Neutrophil (primary cell): Measurements from ENCODE around the gene RADIL.

Experiments used
- H3K27ac ChIP-seq: fragments of 200-600 bp; sonication (generic); 2 replicates; pipeline ENCODE4 v1.5.1; 2016; ENCODE audit warnings: mild to moderate bottlenecking, moderate library complexity
- H3K27me3 ChIP-seq: fragments of 200-600 bp; sonication (generic); 2 replicates; pipeline ENCODE4 v1.6.0; 2016; ENCODE audit warnings: mild to moderate bottlenecking
- H3K36me3 ChIP-seq: fragments of 200-600 bp; sonication (generic); 2 replicates; pipeline ENCODE4 v1.5.1; 2017
- H3K4me1 ChIP-seq, 2 experiments: fragments of 200-600 bp in 1 of 2; sonication (generic) in 1 of 2; 1 replicate in 1 of 2; 2 replicates in 1 of 2; pipeline versions ENCODE4 v1.5.1 to v1.6.1; 2013 to 2016; ENCODE audit warnings: low read depth in 1 of 2, low read length in 1 of 2, mild to moderate bottlenecking in 1 of 2, moderate library complexity in 1 of 2; ENCODE audit not compliant: control insufficient read depth in 1 of 2, insufficient read depth in 1 of 2
- H3K4me3 ChIP-seq, 2 experiments: fragments of 200-600 bp in 1 of 2; sonication (generic) in 1 of 2; 1 replicate in 1 of 2; 2 replicates in 1 of 2; pipeline ENCODE4 v1.5.1; 2013 to 2016; ENCODE audit warnings: low read depth in 1 of 2, low read length in 1 of 2, mild to moderate bottlenecking in 1 of 2, moderate library complexity in 1 of 2
- H3K9me3 ChIP-seq: fragments of 200-600 bp; sonication (generic); 2 replicates; pipeline ENCODE4 v1.5.1; 2016
- TF ChIP-seq, protein P1 (sequence below): fragments of 200-600 bp; sonication (generic); IDR thresholded peaks from 2 replicates; pipeline ENCODE4 v1.5.1; 2016; ENCODE audit warnings: antibody characterized with exemption

The RADIL gene

DNA sequence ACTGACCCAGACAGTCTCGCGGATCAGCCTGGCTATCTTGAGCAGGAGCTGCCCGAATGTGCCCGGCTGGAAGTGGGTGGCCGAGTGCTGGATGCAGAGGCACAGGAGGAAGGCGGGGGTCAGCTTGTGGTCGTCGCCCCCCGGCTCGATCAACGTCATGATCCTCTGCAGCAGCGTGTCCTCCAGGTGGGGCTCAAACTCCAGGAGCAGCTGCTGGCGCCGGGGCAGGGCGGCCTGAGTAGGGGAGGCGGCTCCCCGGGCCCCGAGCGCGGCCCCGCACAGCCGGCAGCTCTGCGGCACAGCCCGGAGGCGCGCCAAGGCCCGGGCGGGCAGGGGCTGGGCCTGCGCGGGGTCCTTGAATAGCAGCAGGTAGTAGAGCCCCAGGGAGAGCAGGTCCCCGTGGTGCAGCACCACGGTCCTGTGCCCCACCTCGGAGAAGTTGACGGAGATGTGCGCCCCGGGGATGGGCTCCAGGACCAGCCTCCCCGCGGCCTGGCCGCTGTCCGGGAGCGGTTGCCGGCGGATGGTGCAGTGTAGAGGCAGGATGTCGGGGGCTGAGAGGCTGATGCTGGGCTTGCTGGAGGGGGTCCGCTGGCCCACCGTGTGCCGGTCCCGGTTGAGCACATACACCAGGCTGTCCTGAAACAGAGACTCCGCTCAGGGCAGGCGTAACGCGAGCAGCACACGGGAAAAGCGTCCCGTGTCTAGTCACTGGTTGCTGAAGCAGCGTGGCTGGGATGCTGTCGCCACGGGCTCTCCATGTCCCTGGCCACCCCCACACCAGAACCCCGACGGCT, 48.7 kb downstream of the RADIL start:
- Histone ChIP-seq H3K9me3 (no peaks in the 10 kb centered on the region), H3K4me1 (no peaks in the 10 kb centered on the region), H3K4me3 (no peak overlapping the region), H3K27me3 (no peaks in the 10 kb centered on the region), H3K36me3 (no peaks in the 10 kb centered on the region), H3K27ac (no peak overlapping the region)
- TF ChIP-seq, protein P1, sequence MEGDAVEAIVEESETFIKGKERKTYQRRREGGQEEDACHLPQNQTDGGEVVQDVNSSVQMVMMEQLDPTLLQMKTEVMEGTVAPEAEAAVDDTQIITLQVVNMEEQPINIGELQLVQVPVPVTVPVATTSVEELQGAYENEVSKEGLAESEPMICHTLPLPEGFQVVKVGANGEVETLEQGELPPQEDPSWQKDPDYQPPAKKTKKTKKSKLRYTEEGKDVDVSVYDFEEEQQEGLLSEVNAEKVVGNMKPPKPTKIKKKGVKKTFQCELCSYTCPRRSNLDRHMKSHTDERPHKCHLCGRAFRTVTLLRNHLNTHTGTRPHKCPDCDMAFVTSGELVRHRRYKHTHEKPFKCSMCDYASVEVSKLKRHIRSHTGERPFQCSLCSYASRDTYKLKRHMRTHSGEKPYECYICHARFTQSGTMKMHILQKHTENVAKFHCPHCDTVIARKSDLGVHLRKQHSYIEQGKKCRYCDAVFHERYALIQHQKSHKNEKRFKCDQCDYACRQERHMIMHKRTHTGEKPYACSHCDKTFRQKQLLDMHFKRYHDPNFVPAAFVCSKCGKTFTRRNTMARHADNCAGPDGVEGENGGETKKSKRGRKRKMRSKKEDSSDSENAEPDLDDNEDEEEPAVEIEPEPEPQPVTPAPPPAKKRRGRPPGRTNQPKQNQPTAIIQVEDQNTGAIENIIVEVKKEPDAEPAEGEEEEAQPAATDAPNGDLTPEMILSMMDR, result no peak

DNA sequence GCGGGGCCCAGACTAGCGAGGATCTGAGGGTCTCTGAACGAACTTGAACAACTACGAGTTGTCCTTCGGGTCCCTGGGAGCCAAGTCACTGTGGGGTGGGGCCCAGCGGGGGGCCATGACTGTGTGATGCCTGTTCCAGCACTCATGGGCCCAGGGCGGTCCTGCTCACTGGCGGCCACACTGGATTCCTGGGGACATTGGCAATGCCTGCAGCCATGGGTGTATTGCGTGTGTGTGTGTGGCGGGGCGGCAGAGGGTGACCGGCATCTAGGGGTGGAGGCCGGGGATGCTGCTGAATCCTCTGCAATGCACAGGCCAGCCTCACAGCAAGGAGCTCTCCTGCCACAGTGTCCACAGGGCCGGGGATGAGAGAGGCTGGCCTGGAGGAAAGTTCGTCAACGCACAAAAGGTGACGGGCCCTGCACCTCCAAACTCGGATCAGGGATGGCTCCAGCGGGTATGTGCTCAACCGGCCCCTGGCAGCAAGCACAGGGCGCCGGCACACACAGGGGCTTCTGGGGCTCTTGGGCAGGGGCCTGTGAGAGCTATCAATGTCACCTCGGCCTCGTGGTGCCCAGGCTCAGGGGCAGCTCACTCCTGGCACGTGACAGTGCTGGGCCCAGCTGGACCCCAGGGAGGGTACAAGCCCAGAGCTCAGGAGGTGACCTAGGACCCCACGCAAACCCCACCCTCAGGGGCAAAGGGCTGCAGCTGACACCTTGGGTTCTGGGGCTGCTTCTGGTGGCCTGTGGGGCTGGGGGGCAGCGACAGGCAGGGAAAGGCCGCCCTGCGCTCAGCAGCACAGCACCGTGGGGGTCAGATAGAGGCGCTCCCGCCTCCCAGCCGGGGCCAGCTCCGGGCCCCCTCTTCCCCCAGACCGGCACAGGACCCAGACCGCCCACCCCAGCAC, 49.6 kb downstream of the RADIL start:
- H3K27me3 ChIP-seq, result no peaks in the 10 kb centered on the region
- no peak overlapping the region for H3K27ac ChIP-seq
- H3K36me3 ChIP-seq, result no peaks in the 10 kb centered on the region
- no peaks in the 10 kb centered on the region for H3K4me1 ChIP-seq
- TF ChIP-seq, protein P1, result no peak
- H3K4me3 ChIP-seq, result no peak overlapping the region
- H3K9me3 ChIP-seq, result no peaks in the 10 kb centered on the region

GRCh38 chr7:4833176-4833575, 50.3 kb downstream of the RADIL start:
- TF ChIP-seq, protein P1, result no peak
- Histone ChIP-seq H3K36me3 (no peaks in the 10 kb centered on the region), H3K4me3 (no peak overlapping the region), H3K27me3 (no peaks in the 10 kb centered on the region), H3K27ac (no peak overlapping the region), H3K9me3 (no peaks in the 10 kb centered on the region), H3K4me1 (no peaks in the 10 kb centered on the region)

GRCh38 chr7:4832711-4833110, 50.8 kb downstream of the RADIL start:
- Histone ChIP-seq H3K27me3 (no peaks in the 10 kb centered on the region), H3K27ac (no peak overlapping the region), H3K4me3 (no peak overlapping the region), H3K36me3 (no peaks in the 10 kb centered on the region), H3K9me3 (no peaks in the 10 kb centered on the region), H3K4me1 (no peaks in the 10 kb centered on the region)
- TF ChIP-seq, protein P1, result no peak

- Histone ChIP-seq H3K27ac (no peak overlapping the region), H3K36me3 (no peaks in the 10 kb centered on the region), H3K4me3 (no peak overlapping the region), H3K27me3 (no peaks in the 10 kb centered on the region), H3K9me3 (no peaks in the 10 kb centered on the region), H3K4me1 (no peaks in the 10 kb centered on the region)
- TF ChIP-seq, protein P1, result no peak
Measured at GRCh38 chr7:4831723-4832495, 51.6 kb downstream of the RADIL start.
